NCI-H82 treated with DMSO at 0.1 percent for 48 hours (cell line): ENCODE results near the gene MIA3.

Experiments used
- DNase-seq: peaks from one replicate; lab custom pipeline; 2025; ENCODE audit not compliant: unreplicated experiment; lab: John Stamatoyannopoulos, UW

The MIA3 gene

GRCh38 chr1:222716393-222716792, 98.5 kb downstream of the MIA3 start:
- no peak for DNase-seq
